Fibroblast of skin of right biceps (primary cell): Measurements from ENCODE around the gene BLNK.
"Not testable (repeated sequence)": the region's sequence is repeated elsewhere in the genome, so short reads cannot be mapped to it uniquely, and the experiment has no call there.

Source experiments
- DNase-seq: peaks from one replicate; pipeline ENCODE4 v3.0.0-alpha.2; 2013

Gene BLNK

GRCh38 chr10:96271016-96271815 lies at the start of gene BLNK:
Gene BLNK (minus strand): TSS chr10:96271569. CDS start chr10:96271398, 171 bp downstream.
- DNase-seq = no peak

- DNase-seq = no peak
Measured at GRCh38 chr10:96319754-96320474, 48.5 kb upstream of the BLNK start.

- DNase-seq = no peak
Measured at GRCh38 chr10:96317067-96317833, 45.9 kb upstream of the BLNK start.

GRCh38 chr10:96313344-96313743 lies 42.0 kb upstream of the BLNK start:
- no peak for DNase-seq

GRCh38 chr10:96311180-96311715 lies 39.9 kb upstream of the BLNK start:
- DNase-seq = no peak

GRCh38 chr10:96310321-96310669 lies 38.9 kb upstream of the BLNK start:
- DNase-seq = no peak

- DNase-seq = no peak
Measured at GRCh38 chr10:96309628-96310320, 38.4 kb upstream of the BLNK start.

GRCh38 chr10:96308854-96309253 lies 37.5 kb upstream of the BLNK start:
- not testable (repeated sequence) for DNase-seq

- no peak for DNase-seq
Measured at GRCh38 chr10:96306516-96306915, 35.1 kb upstream of the BLNK start.

GRCh38 chr10:96305019-96305418 lies 33.6 kb upstream of the BLNK start:
- no peak for DNase-seq

GRCh38 chr10:96304230-96304629 lies 32.9 kb upstream of the BLNK start, which contains the start of gene DNTT:
Gene DNTT (plus strand): TSS chr10:96304434. CDS start chr10:96304498, 64 bp downstream.
- no peak for DNase-seq

- no peak for DNase-seq
Measured at GRCh38 chr10:96301616-96302015, 30.2 kb upstream of the BLNK start.

- DNase-seq = no peak
Measured at GRCh38 chr10:96299383-96299782, 28.0 kb upstream of the BLNK start.

GRCh38 chr10:96298362-96298761 lies 27.0 kb upstream of the BLNK start:
- no peak for DNase-seq

GRCh38 chr10:96297486-96297885 lies 26.1 kb upstream of the BLNK start:
- DNase-seq = no peak

- no peak for DNase-seq
Measured at GRCh38 chr10:96295475-96295874, 24.1 kb upstream of the BLNK start.

- peak; percentile 15 for DNase-seq
Measured at GRCh38 chr10:96292971-96293920, 21.9 kb upstream of the BLNK start.

- DNase-seq = no peak
Measured at GRCh38 chr10:96290368-96291133, 19.2 kb upstream of the BLNK start.

- DNase-seq = no peak
Measured at GRCh38 chr10:96289218-96289910, 18.0 kb upstream of the BLNK start.

GRCh38 chr10:96288151-96288621 lies 16.8 kb upstream of the BLNK start:
- no peak for DNase-seq
